HG03469 (cell line): ENCODE data around the gene AATF.

Experiments
- ATAC-seq: cut with Tn5 transposase; IDR thresholded peaks from one replicate; pipeline ENCODE4 v1.9.1; 2021; ENCODE audit warnings: mild to moderate bottlenecking, moderate library complexity, moderate number of reproducible peaks; ENCODE audit not compliant: unreplicated experiment

Gene AATF

GRCh38 chr17:36940313-36941264 is 8.2 kb upstream of the AATF start:
- ATAC-seq = no peak

GRCh38 chr17:36941265-36942010 is 7.3 kb upstream of the AATF start:
- no peak for ATAC-seq

GRCh38 chr17:36942019-36942599 is 6.6 kb upstream of the AATF start:
- no peak for ATAC-seq

- ATAC-seq = no peak
These were observed 6.1 kb upstream of the AATF start for GRCh38 chr17:36942631-36943125.

- ATAC-seq = no peak
These were observed 5.2 kb upstream of the AATF start for GRCh38 chr17:36943250-36944191.

- no peak for ATAC-seq
These were observed 4.2 kb upstream of the AATF start for GRCh38 chr17:36944553-36944952.

GRCh38 chr17:36945140-36945539 is 3.6 kb upstream of the AATF start:
- ATAC-seq = no peak

GRCh38 chr17:36945959-36946725 is 2.6 kb upstream of the AATF start:
- ATAC-seq = no peak

- ATAC-seq = no peak
These were observed 2.0 kb upstream of the AATF start for GRCh38 chr17:36946726-36947091.

- ATAC-seq = no peak
These were observed 635 bp upstream of the AATF start for GRCh38 chr17:36947922-36948716.

- ATAC-seq = no peak
These were observed 740 bp downstream of the AATF start for GRCh38 chr17:36949461-36949927.

GRCh38 chr17:36950027-36950426 is 1.3 kb downstream of the AATF start:
- ATAC-seq = no peak

GRCh38 chr17:36951084-36951789 is 2.5 kb downstream of the AATF start:
- no peak for ATAC-seq

- ATAC-seq = no peak
These were observed 22.8 kb downstream of the AATF start for GRCh38 chr17:36971508-36971907.

- ATAC-seq = no peak
These were observed 23.5 kb downstream of the AATF start for GRCh38 chr17:36972186-36972700.

GRCh38 chr17:36972905-36973304 is 24.2 kb downstream of the AATF start:
- ATAC-seq = no peak

GRCh38 chr17:36975922-36976515 is 27.3 kb downstream of the AATF start:
- no peak for ATAC-seq
